ENCODE results near the gene IGF2BP2. TPM values are rescaled to one million over a fixed set of nuclear protein-coding genes. Genes with fewer than 3 reads are reported as not detected.

The IGF2BP2 gene
- total RNA-seq, 1 experiment from 2014 or later, result 66.2 TPM

- no peak overlapping the region for H3K4me3 ChIP-seq (ENCODE audit: low read depth, low read length, poor library complexity, severe bottlenecking)
- ChIA-PET CTCF (interaction anchor here (0.6 kb wide), 1 partner anchor 23 kb away, joined by 8 read pairs; no protein-coding TSS in a partner anchor), POLR2A (ENCODE audit: low non-redundant PET) (no interaction called here)
- intact Hi-C loops (cut with micrococcal nuclease; ENCODE audit: unreplicated experiment), result no loop called here
- TF ChIP-seq EZH2 (IDR thresholded peaks at IDR 0.05; ENCODE audit: borderline replicate concordance, low read depth, low read length, poor library complexity, severe bottlenecking), result no peak
- TF ChIP-seq CTCF (conservative IDR thresholded peaks at IDR 0.05; ENCODE audit: low read depth, low read length), result no peak
- no TSS peak for BruUV-seq (replicated peaks)
- H3K36me3 ChIP-seq (ENCODE audit: insufficient read depth, low read length, poor library complexity, severe bottlenecking), result no peaks in the 10 kb centered on the region
- no peak overlapping the region for H3K27ac ChIP-seq (ENCODE audit: low read depth, low read length, poor library complexity, severe bottlenecking)
- DNase-seq (ENCODE audit: low spot score), result no peak
- H3K27me3 ChIP-seq (replicated peaks; ENCODE audit: insufficient read depth, low read depth, low read length, poor library complexity), result no peaks in the 10 kb centered on the region
- H3K9me3 ChIP-seq (ENCODE audit: low read depth, low read length, poor library complexity, severe bottlenecking), result no peaks in the 10 kb centered on the region
- H3K4me1 ChIP-seq (ENCODE audit: insufficient read depth, low read length, poor library complexity, severe bottlenecking), result no peaks in the 10 kb centered on the region
Observed at GRCh38 chr3:185847506-185847905, 22.7 kb upstream of the IGF2BP2 start.

- H3K36me3 ChIP-seq (ENCODE audit: insufficient read depth, low read length, poor library complexity, severe bottlenecking), result no peaks in the 10 kb centered on the region
- H3K4me3 ChIP-seq (ENCODE audit: low read depth, low read length, poor library complexity, severe bottlenecking), result no peak overlapping the region
- DNase-seq (ENCODE audit: low spot score), result no peak
- POLR2A ChIA-PET (ENCODE audit: low non-redundant PET), result no interaction called here
- intact Hi-C loops (cut with micrococcal nuclease; ENCODE audit: unreplicated experiment), result no loop called here
- H3K9me3 ChIP-seq (ENCODE audit: low read depth, low read length, poor library complexity, severe bottlenecking), result no peaks in the 10 kb centered on the region
- CTCF ChIA-PET, result no interaction called here
- no peaks in the 10 kb centered on the region for H3K27me3 ChIP-seq (replicated peaks; ENCODE audit: insufficient read depth, low read depth, low read length, poor library complexity)
- TF ChIP-seq EZH2 (IDR thresholded peaks at IDR 0.05; ENCODE audit: borderline replicate concordance, low read depth, low read length, poor library complexity, severe bottlenecking) (no peak), CTCF (conservative IDR thresholded peaks at IDR 0.05; ENCODE audit: low read depth, low read length) (no peak)
- no peaks in the 10 kb centered on the region for H3K4me1 ChIP-seq (ENCODE audit: insufficient read depth, low read length, poor library complexity, severe bottlenecking)
- BruUV-seq (replicated peaks), result no TSS peak
- no peak overlapping the region for H3K27ac ChIP-seq (ENCODE audit: low read depth, low read length, poor library complexity, severe bottlenecking)
Observed at GRCh38 chr3:185846037-185846436, 21.2 kb upstream of the IGF2BP2 start.

GRCh38 chr3:185844051-185844450 lies 19.2 kb upstream of the IGF2BP2 start:
- intact Hi-C loops (cut with micrococcal nuclease; ENCODE audit: unreplicated experiment), result no loop called here
- BruUV-seq (replicated peaks), result no TSS peak
- no peaks in the 10 kb centered on the region for H3K4me1 ChIP-seq (ENCODE audit: insufficient read depth, low read length, poor library complexity, severe bottlenecking)
- no peak overlapping the region for H3K27ac ChIP-seq (ENCODE audit: low read depth, low read length, poor library complexity, severe bottlenecking)
- ChIA-PET POLR2A (ENCODE audit: low non-redundant PET) (no interaction called here), CTCF (no interaction called here)
- H3K9me3 ChIP-seq (ENCODE audit: low read depth, low read length, poor library complexity, severe bottlenecking), result no peaks in the 10 kb centered on the region
- H3K4me3 ChIP-seq (ENCODE audit: low read depth, low read length, poor library complexity, severe bottlenecking), result no peak overlapping the region
- H3K27me3 ChIP-seq (replicated peaks; ENCODE audit: insufficient read depth, low read depth, low read length, poor library complexity), result no peaks in the 10 kb centered on the region
- no peaks in the 10 kb centered on the region for H3K36me3 ChIP-seq (ENCODE audit: insufficient read depth, low read length, poor library complexity, severe bottlenecking)
- TF ChIP-seq EZH2 (IDR thresholded peaks at IDR 0.05; ENCODE audit: borderline replicate concordance, low read depth, low read length, poor library complexity, severe bottlenecking) (no peak), CTCF (conservative IDR thresholded peaks at IDR 0.05; ENCODE audit: low read depth, low read length) (no peak)
- DNase-seq (ENCODE audit: low spot score), result no peak

Data from A673 (cell line).